ENCODE data around the gene AHRR.

Gene AHRR

DNA sequence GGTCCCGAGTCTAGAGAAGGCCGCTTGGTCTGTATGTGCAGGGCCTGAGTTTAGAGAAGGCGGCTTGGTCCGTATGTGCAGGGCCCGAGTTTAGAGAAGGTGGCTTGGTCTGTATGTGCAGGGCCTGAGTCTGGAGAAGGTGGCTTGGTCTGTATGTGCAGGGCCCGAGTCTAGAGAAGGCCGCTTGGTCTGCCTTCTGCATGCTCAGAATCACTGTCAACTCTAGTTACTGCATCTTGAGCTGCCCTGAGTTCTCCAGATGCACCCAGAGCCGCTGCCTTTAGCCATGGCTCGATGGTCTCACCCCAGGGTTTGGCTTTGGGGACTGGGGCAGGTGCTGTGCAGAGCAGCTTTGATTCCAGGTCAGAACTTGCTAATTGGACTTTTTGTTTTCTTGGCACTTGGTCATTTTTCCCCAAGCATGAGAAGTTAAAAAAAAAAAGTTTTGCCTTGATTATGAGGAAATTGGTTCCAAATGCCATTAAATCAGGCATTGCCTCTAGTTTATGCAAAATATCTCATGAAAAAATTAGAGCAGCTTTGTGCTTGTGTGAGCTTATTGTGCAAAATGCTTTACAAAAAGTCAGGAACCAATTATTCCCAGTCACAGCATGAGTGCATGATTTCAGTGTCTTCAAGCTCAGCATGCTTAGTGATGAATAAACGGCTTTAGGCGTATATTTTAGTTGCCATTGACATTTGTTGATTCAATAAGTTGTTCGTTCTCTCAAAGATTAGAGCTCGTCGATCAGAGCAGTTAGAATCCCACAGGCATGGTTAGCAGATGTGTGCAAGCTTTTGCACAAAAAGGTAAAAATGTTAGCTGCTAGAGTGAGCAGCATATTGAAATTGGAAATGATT lies 96.0 kb downstream of the AHRR start:
- peak in 1 of 2 experiments; percentile 39 for DNase-seq

DNA sequence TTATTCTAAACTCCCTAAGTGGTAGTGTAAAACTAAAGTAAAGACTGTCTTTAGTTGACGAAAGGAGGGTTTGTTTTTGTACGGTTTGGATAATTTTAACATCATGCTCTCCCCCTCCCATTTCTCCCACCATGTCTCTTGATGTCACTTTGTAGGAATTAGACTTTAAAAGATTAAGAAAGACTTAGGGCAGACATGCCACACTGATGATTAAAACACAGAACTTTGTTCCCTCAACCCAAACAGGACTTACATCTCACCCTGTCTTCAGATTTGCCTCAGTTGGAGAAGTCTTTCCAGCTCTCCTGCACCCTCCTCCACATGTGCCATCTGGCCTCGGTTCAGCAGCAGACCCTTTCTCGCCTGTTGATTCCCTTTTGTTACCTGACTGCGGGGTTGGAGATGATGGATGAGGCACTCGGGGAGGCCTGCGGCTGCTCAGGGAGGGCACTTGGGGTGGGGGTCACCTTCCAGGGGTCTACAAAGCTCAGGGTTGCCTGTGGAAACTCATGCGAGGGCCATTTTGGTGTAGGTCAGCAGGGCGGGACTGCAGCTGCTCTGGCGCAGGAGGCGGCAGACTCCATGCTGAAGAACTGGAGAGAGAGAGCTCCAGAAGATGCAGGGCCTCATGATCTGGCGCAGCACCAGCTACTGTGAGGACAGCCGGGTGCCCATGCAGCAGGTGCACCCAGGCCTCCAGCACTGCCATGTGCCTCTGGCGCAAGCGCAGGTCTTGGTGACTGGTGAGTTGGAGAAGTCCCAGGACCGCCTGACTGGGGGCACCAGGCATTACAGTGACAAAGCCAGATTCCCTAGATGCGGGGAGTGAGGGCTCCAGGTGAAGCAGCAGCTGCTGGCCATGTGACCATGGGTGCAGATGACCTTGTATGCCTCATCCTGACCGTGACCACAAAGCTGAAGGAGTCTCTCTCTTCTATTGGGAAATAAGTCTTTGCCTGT lies 96.9 kb downstream of the AHRR start:
- DNase-seq = no peak

DNA sequence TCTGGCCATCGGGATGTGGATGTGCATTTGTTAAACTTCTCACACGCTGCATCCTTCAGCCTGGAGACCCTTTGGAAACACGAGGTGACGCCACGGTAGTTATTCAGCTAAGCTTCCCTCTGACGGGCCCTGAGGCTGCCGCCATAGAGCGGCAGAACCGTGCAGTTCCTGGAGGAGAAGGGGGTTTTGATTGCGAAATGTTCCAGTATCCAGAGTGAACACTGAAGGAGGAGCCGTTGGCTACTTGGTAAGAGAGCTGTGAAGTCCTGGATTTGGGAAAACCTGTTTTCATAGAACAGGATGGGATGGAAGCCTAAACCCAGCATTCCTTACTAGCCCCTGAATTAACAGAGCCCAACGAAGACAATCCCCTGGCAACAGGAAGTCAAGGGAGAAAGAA lies 98.5 kb downstream of the AHRR start:
- no peak for DNase-seq

DNA sequence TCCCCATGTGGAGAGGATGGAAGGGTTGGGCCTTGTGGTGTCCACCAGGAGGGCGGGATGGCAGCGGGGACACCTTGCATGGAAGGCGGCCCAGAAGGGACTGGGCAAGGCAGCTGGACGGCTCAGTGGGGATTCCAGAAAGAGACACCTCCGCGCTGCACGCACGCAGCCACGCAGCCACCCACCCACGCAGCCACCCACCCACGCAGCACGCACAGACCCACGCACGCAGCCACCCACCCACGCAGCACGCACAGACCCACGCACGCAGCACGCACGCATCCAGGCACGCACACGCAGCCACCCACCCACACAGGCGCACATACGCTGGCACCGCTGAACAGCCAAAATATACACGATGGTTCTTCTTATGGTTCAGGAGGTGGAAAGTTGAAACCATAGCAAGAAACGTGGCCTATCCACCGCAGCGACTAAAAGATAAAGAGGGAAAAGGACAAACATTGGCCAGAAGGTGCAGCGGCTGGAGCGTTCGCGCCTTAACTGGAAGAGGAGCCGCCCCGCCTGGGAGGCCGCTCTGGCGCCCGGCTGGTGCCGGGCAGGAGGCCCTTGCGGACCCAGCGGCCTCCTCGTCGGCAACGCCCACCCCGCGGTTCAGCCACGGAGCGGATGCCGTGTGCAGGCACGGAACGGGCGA lies 99.2 kb downstream of the AHRR start:
- DNase-seq = no peak

DNA sequence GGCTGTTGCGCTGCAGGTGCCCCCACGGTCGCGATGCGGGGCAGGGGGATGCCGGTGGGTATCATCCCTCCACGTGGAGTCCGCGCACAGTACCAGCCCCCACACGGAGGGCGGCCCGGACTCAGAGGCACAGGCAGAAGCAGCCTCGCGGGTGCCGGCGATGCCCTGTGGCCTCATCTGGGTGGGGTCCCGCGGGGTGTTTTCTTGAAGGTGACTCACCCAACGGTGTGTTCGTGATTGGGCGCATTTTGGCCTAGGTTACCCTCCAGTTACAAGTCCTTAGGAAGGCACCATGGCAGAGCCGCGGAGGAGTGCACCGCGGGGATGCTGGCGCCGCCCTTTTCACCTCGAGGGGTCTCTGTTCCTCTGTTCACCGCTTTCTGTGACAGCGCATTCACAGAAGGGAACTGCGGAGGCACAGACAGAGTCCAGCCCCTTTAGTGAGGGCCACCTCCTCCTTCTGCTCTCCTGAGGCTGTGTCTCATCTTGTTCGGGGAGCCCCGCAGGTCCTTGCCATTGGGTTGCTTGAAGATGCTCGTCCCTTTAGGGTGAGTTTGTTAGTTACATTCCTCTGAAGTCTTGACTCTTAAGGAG lies 99.9 kb downstream of the AHRR start:
- no peak for DNase-seq

DNA sequence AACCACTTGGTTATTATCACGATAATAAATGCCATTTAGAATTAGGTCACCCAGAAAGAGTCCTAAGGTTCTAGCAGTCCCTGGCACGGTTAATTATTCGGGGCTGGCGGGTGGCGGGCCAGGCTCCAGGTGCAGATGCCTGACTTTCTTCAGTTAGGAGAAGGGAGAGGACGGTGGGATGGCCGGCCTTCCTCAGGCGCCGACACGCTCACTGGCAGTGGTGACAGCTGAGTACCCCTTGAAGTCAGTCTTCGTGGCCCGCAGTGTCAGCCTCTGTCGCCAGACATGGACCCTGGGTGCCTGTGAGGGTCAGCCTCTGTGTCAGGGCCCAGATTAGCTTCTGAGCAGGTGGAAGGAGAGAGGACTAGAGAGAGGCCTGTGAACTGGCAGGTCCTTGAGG lies 100.4 kb downstream of the AHRR start:
- no peak for DNase-seq

DNA sequence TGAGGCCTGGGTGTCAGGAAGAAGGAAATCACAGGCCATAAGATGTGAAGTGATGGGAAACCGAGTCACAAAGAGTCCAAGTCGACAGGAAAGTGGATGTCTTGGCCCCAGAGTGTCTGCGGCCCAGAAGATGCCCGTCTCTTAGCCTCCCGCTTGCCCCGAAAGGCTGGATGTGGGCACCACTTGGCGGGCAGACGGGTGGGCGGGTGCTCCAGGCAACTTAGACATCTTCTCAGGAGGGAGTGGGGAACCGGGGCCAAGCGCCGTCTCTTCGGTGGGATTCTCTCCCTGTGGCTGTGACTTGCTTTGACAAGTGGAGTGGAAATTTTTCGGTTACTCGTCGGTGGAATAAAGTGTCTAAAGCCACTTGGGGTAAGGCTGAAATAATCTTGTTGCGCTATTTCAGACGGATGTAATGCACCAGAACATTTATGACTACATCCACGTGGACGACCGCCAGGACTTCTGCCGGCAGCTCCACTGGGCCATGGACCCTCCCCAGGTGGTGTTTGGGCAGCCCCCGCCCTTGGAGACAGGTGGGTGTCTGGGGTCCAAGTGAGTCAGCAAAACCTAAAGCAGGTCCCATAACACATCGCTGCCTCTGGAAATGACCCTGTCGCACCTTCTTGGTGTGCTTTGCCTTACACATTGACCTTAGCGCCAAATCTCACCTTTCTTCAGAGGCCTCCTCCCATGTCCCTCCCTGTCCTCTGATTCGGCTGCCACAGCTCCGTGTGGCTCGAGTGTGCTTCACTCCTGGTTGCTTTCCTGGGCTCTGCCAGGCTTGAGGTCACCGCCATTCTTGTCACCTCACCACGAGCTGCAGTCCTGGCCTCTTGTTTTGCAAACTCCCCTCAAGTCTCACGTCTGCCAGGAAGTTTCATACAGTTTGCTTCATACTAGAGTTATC lies 101.1 kb downstream of the AHRR start:
- no peak for DNase-seq

DNA sequence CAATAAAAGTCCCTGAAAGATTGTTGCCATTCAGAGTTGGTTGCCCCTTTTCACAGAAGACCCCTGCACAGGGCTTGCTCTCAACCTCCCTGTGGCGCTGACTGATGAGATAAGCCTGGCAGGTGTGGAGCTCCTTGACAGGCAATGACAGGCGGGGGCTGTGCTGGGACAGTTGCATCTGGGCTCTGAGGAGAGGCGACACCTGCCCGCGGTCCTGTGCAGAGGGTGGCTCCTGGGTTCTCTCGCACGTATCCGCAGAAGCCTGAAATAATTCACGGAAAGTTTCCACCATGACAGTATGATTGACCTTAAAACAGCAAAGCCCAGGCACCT lies 101.7 kb downstream of the AHRR start:
- DNase-seq = no peak

DNA sequence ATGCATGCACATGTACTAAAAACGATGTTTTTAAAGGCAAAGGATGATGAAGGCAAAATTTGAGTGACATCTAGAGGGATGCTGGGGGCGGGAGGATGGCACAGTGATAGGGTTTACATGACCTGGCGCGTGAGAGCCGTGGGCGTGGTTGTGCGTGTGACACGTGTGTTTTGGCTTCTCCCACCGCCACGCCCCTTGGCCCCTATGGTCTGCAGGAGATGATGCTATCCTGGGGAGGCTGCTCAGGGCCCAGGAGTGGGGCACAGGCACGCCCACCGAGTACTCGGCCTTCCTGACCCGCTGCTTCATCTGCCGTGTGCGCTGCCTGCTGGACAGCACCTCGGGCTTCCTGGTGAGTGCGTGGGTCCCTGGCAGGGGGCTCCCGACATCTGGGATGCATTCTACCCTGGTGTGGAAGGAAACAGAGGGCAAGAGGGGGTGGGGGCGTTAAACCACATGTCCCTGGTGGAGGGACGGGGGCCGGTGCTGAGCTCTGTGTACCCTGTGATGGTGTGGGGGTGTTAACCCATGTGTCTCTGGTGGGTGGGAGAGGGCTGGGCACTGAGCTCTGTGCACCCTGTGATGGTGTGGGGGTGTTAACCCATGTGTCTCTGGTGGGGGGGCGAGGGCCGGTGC lies 102.2 kb downstream of the AHRR start:
- no peak for DNase-seq

DNA sequence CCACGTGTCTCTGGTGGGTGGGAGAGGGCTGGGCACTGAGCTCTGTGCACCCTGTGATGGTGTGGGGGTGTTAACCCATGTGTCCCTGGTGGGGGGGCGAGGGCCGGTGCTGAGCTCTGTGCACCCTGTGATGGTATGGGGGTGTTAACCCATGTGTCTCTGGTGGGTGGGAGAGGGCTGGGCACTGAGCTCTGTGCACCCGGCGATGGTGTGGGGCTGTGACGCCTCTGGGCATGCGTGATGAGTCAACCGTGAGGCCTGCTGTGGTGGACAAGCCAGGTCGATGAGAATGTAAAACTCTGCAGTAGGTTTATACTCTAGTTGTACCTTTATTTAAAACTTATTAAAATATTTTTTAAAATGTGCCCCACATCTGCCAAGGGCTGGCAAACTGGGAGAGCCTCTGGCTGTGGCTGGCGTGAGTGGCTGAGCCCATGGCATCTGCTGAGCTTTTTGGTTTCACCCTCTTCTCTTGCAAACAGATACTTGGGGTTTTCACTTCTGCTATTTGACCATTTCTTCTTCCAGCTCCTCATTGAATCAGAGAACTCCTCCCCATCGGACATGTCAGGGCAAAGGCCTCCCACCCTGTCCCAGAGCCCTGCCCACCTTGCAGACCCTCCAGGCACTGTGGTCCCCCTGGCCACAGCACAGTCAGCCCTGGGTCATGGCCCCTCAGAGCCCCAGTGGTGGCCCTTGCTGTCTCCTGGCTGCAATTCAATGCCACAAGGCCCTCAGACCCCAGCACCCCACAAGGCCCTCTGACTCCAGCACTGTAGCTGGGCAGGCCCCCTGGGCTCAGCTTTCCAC lies 103.0 kb downstream of the AHRR start:
- DNase-seq = no peak

DNA sequence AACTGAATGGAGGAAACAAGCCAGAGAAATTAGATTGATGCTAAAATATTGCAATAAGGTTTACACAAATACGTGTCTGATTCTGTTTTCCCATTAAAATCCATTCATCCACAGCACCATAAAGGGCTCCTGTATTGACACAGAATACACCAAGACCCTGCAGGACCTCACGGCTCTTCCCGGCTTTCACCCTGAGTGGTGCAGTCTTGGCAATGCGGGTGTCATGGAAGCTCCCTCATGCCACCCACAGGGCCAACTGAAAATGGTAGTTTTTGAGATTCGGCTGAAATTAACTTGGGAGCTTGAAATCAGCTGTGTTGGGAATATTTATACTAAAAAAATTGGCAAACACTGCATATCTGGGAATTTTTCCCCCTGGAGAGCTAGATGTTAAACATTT lies 104.2 kb downstream of the AHRR start:
- DNase-seq = peak; percentile 50 to 51

DNA sequence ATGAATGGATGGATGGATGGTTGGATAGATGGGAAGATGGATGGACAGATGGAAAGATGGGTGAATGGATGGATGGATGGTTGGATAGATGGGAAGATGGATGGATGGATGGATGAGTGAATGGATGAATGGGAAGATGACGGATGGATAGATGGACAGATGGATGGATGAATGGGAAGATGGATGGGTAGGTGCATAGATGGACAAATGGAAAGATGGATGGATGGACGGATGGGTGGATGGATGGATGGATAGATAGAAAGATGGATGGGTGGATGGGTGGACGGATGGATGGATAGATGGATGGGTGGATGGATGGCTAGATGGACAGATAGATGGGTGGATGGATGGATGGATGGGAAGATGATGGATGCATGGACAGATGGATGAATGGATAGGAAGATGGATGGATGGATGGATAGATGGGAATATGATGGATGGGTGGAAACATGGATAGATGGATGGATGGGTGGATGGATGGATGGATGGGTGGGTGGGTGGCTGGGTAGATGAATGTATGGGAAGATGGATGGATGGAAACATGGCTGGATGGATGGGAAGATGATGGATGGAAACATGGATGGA lies 105.0 kb downstream of the AHRR start:
- no peak for DNase-seq

DNA sequence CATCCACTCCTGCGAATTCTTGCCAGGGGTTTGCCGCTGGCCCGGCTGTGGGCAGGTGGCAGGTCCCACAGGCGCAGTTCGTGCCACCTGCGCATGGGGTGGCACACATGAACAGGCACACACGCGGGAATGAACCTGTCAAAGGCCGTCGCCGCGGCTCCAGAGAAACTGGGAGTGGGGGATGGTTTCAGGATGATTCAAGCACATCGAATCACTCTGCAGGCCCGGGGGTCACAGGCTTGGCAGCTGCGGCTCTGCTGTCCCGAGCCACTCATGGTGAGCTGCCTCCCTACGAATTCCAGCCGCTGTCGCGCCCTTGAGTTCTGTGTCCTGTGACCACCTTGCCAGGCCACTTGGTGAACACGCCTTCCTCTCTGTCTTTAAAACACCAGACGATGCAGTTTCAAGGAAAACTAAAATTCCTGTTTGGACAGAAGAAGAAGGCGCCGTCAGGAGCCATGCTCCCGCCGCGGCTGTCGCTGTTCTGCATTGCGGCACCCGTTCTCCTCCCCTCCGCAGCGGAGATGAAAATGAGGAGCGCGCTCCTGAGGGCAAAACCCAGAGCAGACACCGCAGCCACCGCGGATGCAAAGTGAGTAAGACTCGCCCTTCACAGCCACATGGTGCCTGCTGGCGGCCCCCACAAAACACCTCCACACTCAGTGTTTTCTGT lies 106.0 kb downstream of the AHRR start:
- no peak for DNase-seq

DNA sequence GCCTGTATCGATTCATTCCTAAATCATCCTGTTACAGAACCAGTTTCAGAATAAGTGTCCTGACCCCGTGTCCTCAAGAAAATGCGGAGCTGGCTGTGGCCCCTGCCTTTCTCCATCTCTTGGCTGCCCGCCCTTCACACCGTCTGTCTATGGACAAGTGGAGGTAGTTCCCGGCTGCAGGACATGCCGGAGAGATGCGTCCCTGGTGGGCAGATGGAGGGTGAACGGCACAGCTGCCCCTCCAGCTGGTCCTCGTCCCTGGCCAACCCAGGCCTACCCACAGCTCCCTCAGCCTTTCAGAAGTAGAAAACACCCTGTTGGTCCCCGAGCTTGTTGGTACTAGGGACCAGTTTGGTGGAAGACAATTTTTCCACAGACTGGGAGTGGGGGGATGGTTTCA lies 106.7 kb downstream of the AHRR start:
- no peak for DNase-seq

DNA sequence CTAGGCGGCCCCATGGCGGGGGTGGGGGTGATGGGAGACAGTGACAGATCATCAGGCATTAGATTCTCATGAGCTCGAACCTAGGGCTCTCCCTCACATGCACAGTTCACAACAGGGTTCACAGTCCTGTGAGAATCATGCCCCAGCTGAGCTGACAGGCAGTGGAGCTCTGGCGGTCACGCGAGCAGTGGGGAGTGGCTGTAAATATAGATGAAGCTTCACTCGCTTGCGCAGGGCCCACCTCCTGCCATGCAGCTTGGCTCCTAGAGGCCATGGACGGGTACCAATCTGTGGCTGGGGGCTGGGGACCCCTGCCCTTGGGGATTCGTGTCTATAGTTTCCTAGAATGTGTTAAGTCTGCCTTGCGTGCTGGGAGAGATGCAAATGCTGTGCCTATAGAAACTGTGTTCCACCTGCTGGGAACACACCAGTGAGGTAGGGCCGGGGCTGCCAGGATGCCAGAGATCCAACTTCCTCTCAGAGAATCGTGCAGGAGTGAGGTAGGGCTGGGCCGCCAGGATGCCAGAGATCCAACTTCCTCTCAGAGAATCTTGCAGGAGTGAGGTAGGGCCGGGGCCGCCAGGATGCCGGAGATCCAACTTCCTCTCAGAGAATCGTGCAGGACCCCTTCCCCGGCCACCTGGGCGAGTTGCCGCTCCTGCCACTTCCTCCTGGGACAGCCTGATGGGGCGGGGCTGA lies 107.4 kb downstream of the AHRR start:
- no peak for DNase-seq

DNA sequence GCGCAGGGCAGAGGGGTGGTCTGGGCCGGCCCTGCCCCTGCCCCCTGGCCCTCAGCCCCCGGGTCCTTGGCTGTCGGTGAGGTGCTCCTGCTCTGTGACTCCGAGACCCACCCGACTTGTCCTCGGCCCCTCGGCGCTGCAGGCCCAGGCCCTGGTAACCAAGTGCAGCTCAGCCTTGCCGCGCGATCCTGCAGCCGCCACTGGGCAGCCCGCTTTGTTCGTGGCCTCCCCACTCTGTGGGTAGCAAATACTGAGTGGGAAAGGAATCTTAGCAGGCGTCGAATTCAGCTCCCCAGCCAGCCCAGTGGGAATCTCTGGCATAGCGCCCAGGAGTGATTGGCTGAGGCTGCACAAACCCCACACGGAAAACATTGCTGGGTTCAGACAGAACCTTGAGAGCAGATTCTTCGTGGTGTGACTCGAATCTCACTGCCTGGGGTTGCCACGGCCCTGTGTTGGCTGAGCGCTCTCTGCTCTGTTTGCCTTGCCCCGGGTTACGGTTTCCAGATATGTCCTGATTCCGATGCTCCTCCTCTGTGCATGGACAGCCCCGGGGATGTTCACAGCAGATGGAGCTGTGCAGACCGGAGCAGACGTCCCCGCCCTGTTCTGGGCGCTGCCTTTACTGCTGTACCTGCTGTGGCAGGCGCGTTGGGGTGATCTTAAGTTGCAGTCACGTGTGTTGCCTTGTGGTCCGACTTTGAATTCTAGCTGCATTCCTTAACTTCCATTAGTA lies 108.1 kb downstream of the AHRR start:
- no peak for DNase-seq

DNA sequence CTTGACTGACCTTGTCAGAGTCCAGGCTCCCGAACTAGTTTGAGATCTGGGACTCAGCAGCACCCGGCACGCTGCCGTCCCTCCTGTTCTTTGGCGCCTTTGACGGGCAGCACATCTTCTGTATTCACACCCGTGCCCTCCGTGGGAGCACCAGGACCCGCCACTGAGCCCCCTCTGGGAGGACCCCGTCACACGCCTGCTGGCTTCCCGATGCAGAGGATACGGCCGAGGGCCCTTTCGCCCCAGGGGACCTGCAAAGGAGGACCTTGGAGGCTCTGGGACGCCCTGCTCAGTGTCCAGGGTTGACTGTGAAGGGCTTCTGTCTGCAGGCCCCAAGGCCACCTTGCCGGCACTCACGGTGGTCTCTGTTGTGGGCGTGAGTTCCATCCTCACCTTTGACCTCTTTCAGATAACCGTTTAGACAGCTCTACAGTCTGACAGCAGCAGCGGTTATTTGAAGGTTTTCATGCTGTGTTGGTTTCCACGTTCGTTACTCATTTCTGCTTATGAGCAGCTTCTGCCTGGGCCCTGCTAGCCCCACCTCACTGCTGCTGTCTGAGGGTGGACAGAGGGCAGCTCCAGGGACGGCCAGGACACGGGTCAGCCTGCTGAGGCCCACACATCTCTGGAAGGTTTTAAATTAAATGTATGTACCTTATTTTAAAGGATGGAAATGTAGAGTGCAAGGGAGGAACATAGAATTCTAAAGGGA lies 108.9 kb downstream of the AHRR start:
- no peak for DNase-seq

Data from NCI-H1930 (cell line).